ENCODE measurements around the gene THOC5. TPM values are rescaled to one million over a fixed set of nuclear protein-coding genes. Genes with fewer than 3 reads are reported as not detected.

THOC5 gene
- total and polyA plus RNA-seq, 2 experiments from 2014 or later: 23.0 to 27.7 TPM

DNA sequence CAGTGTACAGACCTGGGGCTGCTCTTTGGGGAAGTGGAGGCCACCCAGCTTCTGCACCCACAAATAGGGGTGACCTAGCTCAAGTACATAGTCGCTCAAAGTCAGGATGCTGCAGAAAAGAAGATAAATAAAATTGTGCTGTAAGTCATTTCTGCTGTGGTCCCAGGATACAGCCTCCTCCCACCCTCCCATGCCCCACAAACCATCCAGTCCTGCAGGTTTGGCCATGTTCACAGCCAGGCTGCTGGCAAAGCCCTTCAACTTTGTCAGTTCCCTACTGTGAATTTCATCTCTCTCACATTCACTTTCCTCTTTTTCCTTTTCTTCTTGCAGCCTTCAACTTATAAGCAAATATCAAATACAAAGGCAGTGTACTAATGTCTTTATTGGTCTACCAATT is 33.6 kb downstream of the THOC5 start:
- H3K4me3 ChIP-seq: no peak overlapping the region
- no peak overlapping the region for H2AFZ ChIP-seq
- WGBS (ENCODE audit: low lambda C conversion rate, missing lambda C conversion rate): 100% methylated on average over 1 of the region's 1 CpG
- H3K36me3 ChIP-seq (replicated peaks; ENCODE audit: insufficient read depth, low read depth): no peaks in the 10 kb centered on the region
- H3K27ac ChIP-seq: no peak overlapping the region
- H3K4me2 ChIP-seq: no peak overlapping the region
- H3K9me2 ChIP-seq (replicated peaks; ENCODE audit: insufficient read depth): no peaks in the 10 kb centered on the region
- DNase-seq (ENCODE audit: low spot score): no peak
- no peaks in the 10 kb centered on the region for H4K20me1 ChIP-seq (ENCODE audit: insufficient read depth, poor library complexity, severe bottlenecking)
- TF ChIP-seq EZH2 (IDR thresholded peaks at IDR 0.05; ENCODE audit: borderline replicate concordance) (no peak), EZH2phosphoT487 (IDR thresholded peaks at IDR 0.05; ENCODE audit: low read depth, severe bottlenecking, unreplicated experiment) (no peak)
- TF ChIP-seq, protein P1, sequence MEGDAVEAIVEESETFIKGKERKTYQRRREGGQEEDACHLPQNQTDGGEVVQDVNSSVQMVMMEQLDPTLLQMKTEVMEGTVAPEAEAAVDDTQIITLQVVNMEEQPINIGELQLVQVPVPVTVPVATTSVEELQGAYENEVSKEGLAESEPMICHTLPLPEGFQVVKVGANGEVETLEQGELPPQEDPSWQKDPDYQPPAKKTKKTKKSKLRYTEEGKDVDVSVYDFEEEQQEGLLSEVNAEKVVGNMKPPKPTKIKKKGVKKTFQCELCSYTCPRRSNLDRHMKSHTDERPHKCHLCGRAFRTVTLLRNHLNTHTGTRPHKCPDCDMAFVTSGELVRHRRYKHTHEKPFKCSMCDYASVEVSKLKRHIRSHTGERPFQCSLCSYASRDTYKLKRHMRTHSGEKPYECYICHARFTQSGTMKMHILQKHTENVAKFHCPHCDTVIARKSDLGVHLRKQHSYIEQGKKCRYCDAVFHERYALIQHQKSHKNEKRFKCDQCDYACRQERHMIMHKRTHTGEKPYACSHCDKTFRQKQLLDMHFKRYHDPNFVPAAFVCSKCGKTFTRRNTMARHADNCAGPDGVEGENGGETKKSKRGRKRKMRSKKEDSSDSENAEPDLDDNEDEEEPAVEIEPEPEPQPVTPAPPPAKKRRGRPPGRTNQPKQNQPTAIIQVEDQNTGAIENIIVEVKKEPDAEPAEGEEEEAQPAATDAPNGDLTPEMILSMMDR (IDR thresholded peaks at IDR 0.05; ENCODE audit: poor library complexity): no peak
- no peaks in the 10 kb centered on the region for H3K4me1 ChIP-seq (ENCODE audit: insufficient read depth)
- no peaks in the 10 kb centered on the region for H3K27me3 ChIP-seq
- H3K79me2 ChIP-seq: no peaks in the 10 kb centered on the region
- no peaks in the 10 kb centered on the region for H3K9me3 ChIP-seq (ENCODE audit: low read depth)

DNA sequence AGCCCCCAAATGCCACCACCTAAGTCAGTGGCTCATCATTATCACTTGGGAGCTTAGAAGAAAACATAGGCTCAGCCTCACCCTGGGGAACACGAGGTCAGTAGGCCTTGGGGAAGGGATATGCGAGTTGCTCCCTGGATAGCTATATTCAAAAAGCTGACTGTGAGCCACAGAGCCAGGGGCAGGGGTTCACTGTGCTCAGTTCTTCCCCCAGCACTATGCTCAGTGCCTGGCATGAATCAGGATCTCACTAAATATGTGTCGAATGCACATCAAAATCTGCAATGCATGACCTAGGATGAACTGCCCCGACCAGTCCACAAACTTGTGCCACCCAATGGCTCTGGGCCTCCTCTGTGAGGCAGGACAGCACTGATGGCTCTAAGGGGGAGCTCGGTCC is 35.1 kb downstream of the THOC5 start:
- DNase-seq (ENCODE audit: low spot score): no peak
- Histone ChIP-seq H3K9me3 (ENCODE audit: low read depth) (no peaks in the 10 kb centered on the region), H3K9me2 (replicated peaks; ENCODE audit: insufficient read depth) (no peaks in the 10 kb centered on the region), H3K4me1 (ENCODE audit: insufficient read depth) (no peaks in the 10 kb centered on the region), H4K20me1 (ENCODE audit: insufficient read depth, poor library complexity, severe bottlenecking) (no peaks in the 10 kb centered on the region), H3K36me3 (replicated peaks; ENCODE audit: insufficient read depth, low read depth) (no peaks in the 10 kb centered on the region), H3K27me3 (no peaks in the 10 kb centered on the region), H2AFZ (no peak overlapping the region), H3K4me3 (no peak overlapping the region), H3K4me2 (no peak overlapping the region), H3K79me2 (no peaks in the 10 kb centered on the region), H3K27ac (no peak overlapping the region)
- WGBS (ENCODE audit: low lambda C conversion rate, missing lambda C conversion rate): 93% methylated on average over 5 of the region's 5 CpGs
- TF ChIP-seq EZH2 (IDR thresholded peaks at IDR 0.05; ENCODE audit: borderline replicate concordance): no peak
- TF ChIP-seq, protein P1 (IDR thresholded peaks at IDR 0.05; ENCODE audit: poor library complexity): no peak
- no peak for TF ChIP-seq EZH2phosphoT487 (IDR thresholded peaks at IDR 0.05; ENCODE audit: low read depth, severe bottlenecking, unreplicated experiment)

DNA sequence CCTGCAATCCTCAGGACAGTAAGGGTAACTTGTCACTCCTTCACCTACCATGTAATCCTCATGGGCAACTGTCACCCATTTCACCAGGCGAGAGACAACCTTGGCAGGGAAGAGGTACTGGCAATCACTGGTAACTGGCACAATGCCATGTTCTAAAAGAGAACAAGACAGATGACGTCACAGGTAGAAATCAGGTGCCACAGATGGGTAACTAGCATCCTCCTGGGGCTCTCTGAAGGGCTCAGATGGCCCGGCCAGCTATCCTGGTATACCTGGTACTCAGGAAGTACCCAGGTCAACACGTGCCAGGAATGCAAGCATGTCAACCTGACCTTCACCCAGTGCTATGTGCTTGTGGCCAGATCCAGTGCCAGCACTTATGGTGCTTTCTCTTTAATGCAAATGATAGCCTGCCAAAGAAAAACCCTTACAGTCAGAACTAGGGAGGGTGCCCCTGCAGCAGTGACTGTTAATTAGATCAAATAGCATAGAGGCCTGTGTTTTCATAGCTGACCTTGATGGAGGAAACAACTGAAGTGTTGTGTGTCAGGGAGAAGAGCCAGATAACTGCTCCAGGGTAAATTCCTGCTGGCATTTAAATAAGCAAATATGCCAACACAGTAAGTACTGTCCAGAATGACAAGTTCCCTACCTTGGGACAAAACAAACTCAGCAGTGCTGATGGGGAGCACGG is 36.2 kb downstream of the THOC5 start:
- no peak for TF ChIP-seq EZH2phosphoT487 (IDR thresholded peaks at IDR 0.05; ENCODE audit: low read depth, severe bottlenecking, unreplicated experiment)
- WGBS (ENCODE audit: low lambda C conversion rate, missing lambda C conversion rate): 87% methylated on average over 5 of the region's 5 CpGs
- Histone ChIP-seq H3K27me3 (no peaks in the 10 kb centered on the region), H3K9me3 (ENCODE audit: low read depth) (no peaks in the 10 kb centered on the region), H3K4me3 (no peak overlapping the region), H3K79me2 (no peaks in the 10 kb centered on the region), H2AFZ (no peak overlapping the region), H3K4me1 (ENCODE audit: insufficient read depth) (no peaks in the 10 kb centered on the region), H3K27ac (no peak overlapping the region), H3K9me2 (replicated peaks; ENCODE audit: insufficient read depth) (no peaks in the 10 kb centered on the region), H3K36me3 (replicated peaks; ENCODE audit: insufficient read depth, low read depth) (no peaks in the 10 kb centered on the region), H4K20me1 (ENCODE audit: insufficient read depth, poor library complexity, severe bottlenecking) (no peaks in the 10 kb centered on the region), H3K4me2 (no peak overlapping the region)
- no peak for DNase-seq (ENCODE audit: low spot score)

DNA sequence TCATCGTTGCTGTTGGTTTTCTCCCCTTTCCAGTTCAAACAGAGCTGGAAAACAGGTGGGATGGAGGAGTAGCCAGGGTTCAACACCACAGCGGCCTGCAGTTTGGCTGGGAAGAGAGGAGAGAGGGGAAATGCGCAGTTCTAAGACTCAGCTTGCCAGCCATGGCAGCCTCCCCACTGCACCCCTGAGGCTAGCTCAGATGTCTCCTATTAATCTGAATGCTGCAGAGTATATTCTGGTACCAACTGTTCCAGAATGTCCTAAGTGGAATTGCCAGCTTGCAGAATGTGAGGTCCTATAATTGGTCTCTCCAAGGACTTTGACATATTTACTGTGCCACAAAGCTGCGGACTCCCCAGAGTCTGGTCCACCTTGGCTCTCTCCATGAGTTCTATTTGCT is 41.5 kb downstream of the THOC5 start:
- no peak overlapping the region for H3K4me3 ChIP-seq
- no peak for DNase-seq (ENCODE audit: low spot score)

More for the DNA sequence above, 41.5 kb downstream of the THOC5 start:
- Histone ChIP-seq H4K20me1 (ENCODE audit: insufficient read depth, poor library complexity, severe bottlenecking) (no peaks in the 10 kb centered on the region), H3K9me2 (replicated peaks; ENCODE audit: insufficient read depth) (no peaks in the 10 kb centered on the region), H3K4me1 (ENCODE audit: insufficient read depth) (no peaks in the 10 kb centered on the region), H3K79me2 (no peaks in the 10 kb centered on the region), H3K4me2 (no peak overlapping the region), H3K27me3 (no peaks in the 10 kb centered on the region), H3K36me3 (replicated peaks; ENCODE audit: insufficient read depth, low read depth) (no peaks in the 10 kb centered on the region), H2AFZ (no peak overlapping the region), H3K9me3 (ENCODE audit: low read depth) (no peaks in the 10 kb centered on the region), H3K27ac (no peak overlapping the region)
- 85% methylated on average over 4 of the region's 4 CpGs for WGBS (ENCODE audit: low lambda C conversion rate, missing lambda C conversion rate)
- TF ChIP-seq, protein P1 (IDR thresholded peaks at IDR 0.05; ENCODE audit: poor library complexity): no peak
- TF ChIP-seq EZH2 (IDR thresholded peaks at IDR 0.05; ENCODE audit: borderline replicate concordance): no peak
- no peak for TF ChIP-seq EZH2phosphoT487 (IDR thresholded peaks at IDR 0.05; ENCODE audit: low read depth, severe bottlenecking, unreplicated experiment)

All from hepatocyte (in vitro differentiated cells).